DND-41 (cell line): ENCODE measurements around the gene PRDM5.

ENCODE experiments used
- ATAC-seq: fragments of 200-7000 bp; cut with Tn5 transposase; 3 replicates; pipeline ENCODE4 v1.9.1; 2021; ENCODE audit warnings: low read depth; ENCODE audit not compliant: insufficient read depth
- DNase-seq: peaks from one replicate; pipeline ENCODE4 v3.0.0-alpha.2; 2020
- H2AFZ ChIP-seq: 2 replicates; pipeline ENCODE4 v1.6.0; 2012; ENCODE audit warnings: low read depth, low read length
- H3K27ac ChIP-seq: 2 replicates; pipeline ENCODE4 v1.5.1; 2012; ENCODE audit warnings: low read length, inconsistent platforms
- H3K27me3 ChIP-seq: fragments of 200-600 bp; sonication (generic); 2 replicates; pipeline ENCODE4 v1.6.0; 2012; ENCODE audit warnings: low read length, mild to moderate bottlenecking, inconsistent platforms; ENCODE audit not compliant: insufficient read depth, poor library complexity
- H3K36me3 ChIP-seq: 2 replicates; pipeline ENCODE4 v1.5.1; 2012; ENCODE audit warnings: low read length, inconsistent platforms; ENCODE audit not compliant: insufficient read depth
- H3K4me1 ChIP-seq: 2 replicates; pipeline ENCODE4 v1.5.1; 2012; ENCODE audit warnings: mild to moderate bottlenecking, low read length; ENCODE audit not compliant: insufficient read depth
- H3K4me2 ChIP-seq: 2 replicates; pipeline ENCODE4 v1.6.0; 2012; ENCODE audit warnings: mild to moderate bottlenecking, moderate library complexity, low read length, inconsistent platforms; ENCODE audit not compliant: insufficient read depth
- H3K4me3 ChIP-seq, 2 experiments: fragments of 200-600 bp in 1 of 2; shearing (Covaris generic) in 1 of 2; 2 replicates each; pipeline ENCODE4 v1.5.1; 2012 to 2016; ENCODE audit warnings: inconsistent platforms in 2 of 2, low read length in 2 of 2, mild to moderate bottlenecking in 2 of 2, low read depth in 1 of 2, moderate library complexity in 1 of 2
- H3K79me2 ChIP-seq: 2 replicates; pipeline ENCODE4 v1.6.0; 2012; ENCODE audit warnings: low read length, inconsistent platforms; ENCODE audit not compliant: insufficient read depth
- H3K9ac ChIP-seq: 2 replicates; pipeline ENCODE4 v1.6.0; 2012; ENCODE audit warnings: low read depth, mild to moderate bottlenecking, inconsistent platforms, low read length, moderate library complexity
- H3K9me3 ChIP-seq: 2 replicates; pipeline ENCODE4 v1.5.1; 2012; ENCODE audit warnings: low read length, moderate library complexity, mild to moderate bottlenecking, inconsistent platforms; ENCODE audit not compliant: insufficient read depth, severe bottlenecking
- H4K20me1 ChIP-seq: 2 replicates; pipeline ENCODE4 v1.6.0; 2012; ENCODE audit warnings: low read length; ENCODE audit not compliant: insufficient read depth
- CTCF ChIP-seq: IDR thresholded peaks from 2 replicates; pipeline ENCODE4 v1.5.1; 2012; ENCODE audit warnings: borderline replicate concordance, low read length, moderate library complexity, mild to moderate bottlenecking; ENCODE audit not compliant: poor library complexity, severe bottlenecking; ENCODE audit errors: extremely low read depth
- EZH2 ChIP-seq: IDR thresholded peaks from 3 replicates; pipeline ENCODE4 v1.6.1; 2012; ENCODE audit warnings: borderline replicate concordance, low read depth, mild to moderate bottlenecking, moderate library complexity, low read length, inconsistent platforms; ENCODE audit not compliant: severe bottlenecking

The PRDM5 gene

GRCh38 chr4:120861852-120862251 is 60.7 kb downstream of the PRDM5 start:
- Histone ChIP-seq H3K4me3 (no peak overlapping the region), H3K4me2 (no peak overlapping the region), H3K9ac (no peak overlapping the region), H2AFZ (no peak overlapping the region), H3K79me2 (no peaks in the 10 kb centered on the region), H3K27me3 (peaks cover 3% of the 10 kb centered on the region), H4K20me1 (no peaks in the 10 kb centered on the region), H3K36me3 (no peaks in the 10 kb centered on the region), H3K4me1 (no peaks in the 10 kb centered on the region), H3K9me3 (no peaks in the 10 kb centered on the region), H3K27ac (no peak overlapping the region)
- ATAC-seq (no peak), DNase-seq (no peak)
- TF ChIP-seq EZH2 (no peak), CTCF (no peak)

- no peak overlapping the region for H3K27ac ChIP-seq
- H3K4me3 ChIP-seq = no peak overlapping the region
- H3K36me3 ChIP-seq = no peaks in the 10 kb centered on the region
- H3K9ac ChIP-seq = no peak overlapping the region
- no peaks in the 10 kb centered on the region for H3K4me1 ChIP-seq
- no peaks in the 10 kb centered on the region for H4K20me1 ChIP-seq
- H3K79me2 ChIP-seq = no peaks in the 10 kb centered on the region
- TF ChIP-seq CTCF = no peak
- no peak for TF ChIP-seq EZH2
- no peak overlapping the region for H2AFZ ChIP-seq
- H3K9me3 ChIP-seq = no peaks in the 10 kb centered on the region
- DNase-seq (no peak), ATAC-seq (no peak)
- H3K4me2 ChIP-seq = no peak overlapping the region
- H3K27me3 ChIP-seq = no peaks in the 10 kb centered on the region
Observed at GRCh38 chr4:120858776-120859175, 63.8 kb downstream of the PRDM5 start.

GRCh38 chr4:120857312-120857711 is 65.2 kb downstream of the PRDM5 start:
- Histone ChIP-seq H4K20me1 (no peaks in the 10 kb centered on the region), H3K4me3 (no peak overlapping the region), H3K4me1 (no peaks in the 10 kb centered on the region), H3K9me3 (no peaks in the 10 kb centered on the region), H3K79me2 (no peaks in the 10 kb centered on the region), H2AFZ (no peak overlapping the region), H3K9ac (no peak overlapping the region), H3K4me2 (no peak overlapping the region), H3K36me3 (no peaks in the 10 kb centered on the region), H3K27ac (no peak overlapping the region), H3K27me3 (no peaks in the 10 kb centered on the region)
- no peak for ATAC-seq
- TF ChIP-seq CTCF (no peak), EZH2 (no peak)
- no peak for DNase-seq

GRCh38 chr4:120856294-120856693 is 66.2 kb downstream of the PRDM5 start:
- Histone ChIP-seq H3K4me3 (no peak overlapping the region), H3K4me2 (no peak overlapping the region), H3K27ac (no peak overlapping the region), H3K9me3 (no peaks in the 10 kb centered on the region), H3K79me2 (no peaks in the 10 kb centered on the region), H3K9ac (no peak overlapping the region), H3K27me3 (no peaks in the 10 kb centered on the region), H3K4me1 (no peaks in the 10 kb centered on the region), H2AFZ (no peak overlapping the region), H4K20me1 (no peaks in the 10 kb centered on the region), H3K36me3 (no peaks in the 10 kb centered on the region)
- ATAC-seq = no peak
- TF ChIP-seq CTCF (no peak), EZH2 (no peak)
- no peak for DNase-seq
